ENCODE measurements around the gene C2orf69. TPM values are rescaled to one million over a fixed set of nuclear protein-coding genes. Genes with fewer than 3 reads are reported as not detected.

The C2orf69 gene
- total RNA-seq, 1 donor from 2014 or later, result 7.9 TPM

GRCh38 chr2:199943373-199943772, 32.3 kb downstream of the C2orf69 start:
- Mint-ChIP-seq H3K9me3 (ENCODE audit: unreplicated experiment) (no peaks in the 10 kb centered on the region), H3K4me3 (ENCODE audit: unreplicated experiment) (no peak overlapping the region), H3K27ac (ENCODE audit: unreplicated experiment) (no peak overlapping the region), H3K36me3 (ENCODE audit: low read depth, unreplicated experiment) (peaks cover 11% of the 10 kb centered on the region), H3K4me1 (ENCODE audit: low read depth, unreplicated experiment) (no peaks in the 10 kb centered on the region), H3K27me3 (ENCODE audit: low read depth, unreplicated experiment) (no peaks in the 10 kb centered on the region)
- DNase-seq (ENCODE audit: low read depth) (no peak), FAIRE-seq (no peak)
- H3K27ac ChIP-seq (ENCODE audit: low read depth, low read length), result no peak overlapping the region
- H3K4me2 ChIP-seq (ENCODE audit: low read length), result no peak overlapping the region
- H3K4me3 ChIP-seq (ENCODE audit: insufficient read depth, low read depth, low read length), result no peak overlapping the region
- peaks cover 19% of the 10 kb centered on the region for H3K36me3 ChIP-seq (ENCODE audit: insufficient read depth, low read length)
- H3K27me3 ChIP-seq (ENCODE audit: insufficient read depth, low read length), result no peaks in the 10 kb centered on the region
- H3K9ac ChIP-seq (ENCODE audit: low read length), result no peak overlapping the region
- no peaks in the 10 kb centered on the region for H3K9me3 ChIP-seq (ENCODE audit: insufficient read depth, low read depth, low read length)
- H4K20me1 ChIP-seq (ENCODE audit: insufficient read depth, low read length), result peaks cover 9% of the 10 kb centered on the region
- no peak overlapping the region for H2AFZ ChIP-seq (ENCODE audit: low read depth, low read length)
- no peak for TF ChIP-seq CTCF (IDR thresholded peaks at IDR 0.05; ENCODE audit: insufficient read depth, low read depth, low read length)
- no peak for TF ChIP-seq EZH2 (IDR thresholded peaks at IDR 0.05; ENCODE audit: insufficient read depth, low read length)
- H3K79me2 ChIP-seq (ENCODE audit: insufficient read depth, low read length), result peaks cover 6% of the 10 kb centered on the region
- no peaks in the 10 kb centered on the region for H3K4me1 ChIP-seq (ENCODE audit: insufficient read depth, low read length)

GRCh38 chr2:199946196-199946595, 35.1 kb downstream of the C2orf69 start:
- Mint-ChIP-seq H3K27ac (ENCODE audit: unreplicated experiment) (no peak overlapping the region), H3K4me1 (ENCODE audit: low read depth, unreplicated experiment) (no peaks in the 10 kb centered on the region), H3K4me3 (ENCODE audit: unreplicated experiment) (no peak overlapping the region), H3K36me3 (ENCODE audit: low read depth, unreplicated experiment) (peaks cover 9% of the 10 kb centered on the region), H3K27me3 (ENCODE audit: low read depth, unreplicated experiment) (no peaks in the 10 kb centered on the region), H3K9me3 (ENCODE audit: unreplicated experiment) (no peaks in the 10 kb centered on the region)
- no peaks in the 10 kb centered on the region for H3K4me1 ChIP-seq (ENCODE audit: insufficient read depth, low read length)
- H4K20me1 ChIP-seq (ENCODE audit: insufficient read depth, low read length), result peaks cover 14% of the 10 kb centered on the region
- no peak for DNase-seq (ENCODE audit: low read depth)
- H3K27ac ChIP-seq (ENCODE audit: low read depth, low read length), result no peak overlapping the region
- H3K79me2 ChIP-seq (ENCODE audit: insufficient read depth, low read length), result peaks cover 25% of the 10 kb centered on the region
- no peak overlapping the region for H3K4me2 ChIP-seq (ENCODE audit: low read length)
- TF ChIP-seq CTCF (IDR thresholded peaks at IDR 0.05; ENCODE audit: insufficient read depth, low read depth, low read length), result no peak
- TF ChIP-seq EZH2 (IDR thresholded peaks at IDR 0.05; ENCODE audit: insufficient read depth, low read length), result no peak
- no peak overlapping the region for H3K4me3 ChIP-seq (ENCODE audit: insufficient read depth, low read depth, low read length)
- no peak overlapping the region for H3K9ac ChIP-seq (ENCODE audit: low read length)
- H3K27me3 ChIP-seq (ENCODE audit: insufficient read depth, low read length), result no peaks in the 10 kb centered on the region
- no peaks in the 10 kb centered on the region for H3K9me3 ChIP-seq (ENCODE audit: insufficient read depth, low read depth, low read length)
- H2AFZ ChIP-seq (ENCODE audit: low read depth, low read length), result no peak overlapping the region
- H3K36me3 ChIP-seq (ENCODE audit: insufficient read depth, low read length), result peaks cover 25% of the 10 kb centered on the region
- FAIRE-seq, result no peak

DNA sequence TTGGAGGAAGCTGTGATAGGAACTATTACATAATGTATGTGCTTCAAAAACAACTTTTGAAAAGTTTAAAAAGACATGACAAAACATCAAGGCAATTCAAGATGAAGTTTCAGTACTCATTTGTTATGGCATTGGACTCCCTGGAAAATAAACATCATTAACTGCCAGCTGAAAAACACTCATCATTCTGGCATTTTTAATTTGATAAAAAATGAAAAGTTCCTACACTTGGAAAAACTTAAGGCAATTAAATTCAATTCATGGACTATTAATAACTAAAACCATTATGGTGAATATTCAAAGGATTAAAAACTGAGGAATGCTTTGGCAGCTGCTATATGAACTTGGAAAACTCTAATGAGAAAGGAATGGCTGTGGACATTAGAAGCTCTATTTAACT, 35.7 kb downstream of the C2orf69 start:
- H3K27ac ChIP-seq (ENCODE audit: low read depth, low read length), result no peak overlapping the region

More for the DNA sequence above, 35.7 kb downstream of the C2orf69 start:
- H3K9ac ChIP-seq (ENCODE audit: low read length), result no peak overlapping the region
- H3K4me3 ChIP-seq (ENCODE audit: insufficient read depth, low read depth, low read length), result no peak overlapping the region
- Mint-ChIP-seq H3K36me3 (ENCODE audit: low read depth, unreplicated experiment) (peaks cover 9% of the 10 kb centered on the region), H3K27ac (ENCODE audit: unreplicated experiment) (no peak overlapping the region), H3K4me3 (ENCODE audit: unreplicated experiment) (no peak overlapping the region), H3K9me3 (ENCODE audit: unreplicated experiment) (no peaks in the 10 kb centered on the region), H3K27me3 (ENCODE audit: low read depth, unreplicated experiment) (no peaks in the 10 kb centered on the region), H3K4me1 (ENCODE audit: low read depth, unreplicated experiment) (no peaks in the 10 kb centered on the region)
- no peak overlapping the region for H3K4me2 ChIP-seq (ENCODE audit: low read length)
- peaks cover 29% of the 10 kb centered on the region for H3K79me2 ChIP-seq (ENCODE audit: insufficient read depth, low read length)
- peaks cover 14% of the 10 kb centered on the region for H4K20me1 ChIP-seq (ENCODE audit: insufficient read depth, low read length)
- no peaks in the 10 kb centered on the region for H3K9me3 ChIP-seq (ENCODE audit: insufficient read depth, low read depth, low read length)
- TF ChIP-seq CTCF (IDR thresholded peaks at IDR 0.05; ENCODE audit: insufficient read depth, low read depth, low read length) (no peak), EZH2 (IDR thresholded peaks at IDR 0.05; ENCODE audit: insufficient read depth, low read length) (no peak)
- peaks cover 25% of the 10 kb centered on the region for H3K36me3 ChIP-seq (ENCODE audit: insufficient read depth, low read length)
- no peaks in the 10 kb centered on the region for H3K27me3 ChIP-seq (ENCODE audit: insufficient read depth, low read length)
- FAIRE-seq, result no peak
- H2AFZ ChIP-seq (ENCODE audit: low read depth, low read length), result no peak overlapping the region
- H3K4me1 ChIP-seq (ENCODE audit: insufficient read depth, low read length), result no peaks in the 10 kb centered on the region
- DNase-seq (ENCODE audit: low read depth), result peak; percentile 8

Data from astrocyte (in vitro differentiated cells and primary cell).